HepG2 (cell line): ENCODE data around the gene SEPTIN10. TPM values are rescaled to one million over a fixed set of nuclear protein-coding genes. Genes with fewer than 3 reads are reported as not detected.

Experiments
- ATAC-seq: fragments of 200-7000 bp; cut with Tn5 transposase; 3 replicates; pipeline ENCODE4 v1.9.1; 2020; ENCODE audit warnings: mild to moderate bottlenecking, moderate library complexity
- BruUV-seq: library from RNA; stranded (reverse); fragments of 400-500 nt; replicated peaks from 2 replicates; lab custom pipeline; 2021; lab: Mats Ljungman, UMichigan
- CTCF ChIA-PET: fragments of 300-600 bp; formaldehyde crosslinking; extraction: SDS; loops from one replicate; lab custom pipeline; 2021; ENCODE audit warnings: low total read pairs, inconsistent platforms, low intra/inter-chr PET ratio; lab: Yijun Ruan, JAX
- POLR2A ChIA-PET: fragments of 350-600 bp; sonication (Branson Sonifier 250); formaldehyde crosslinking; loops from one replicate; lab custom pipeline; 2020; ENCODE audit warnings: antibody characterized with exemption, inconsistent platforms; lab: Yijun Ruan, JAX
- DNase-seq: peaks from one replicate; pipeline ENCODE4 v3.0.0-alpha.2; 2015; ENCODE audit warnings: low spot score
- FAIRE-seq: peaks from 3 replicates; lab custom pipeline; 2011; peaks lifted over from hg19 to GRCh38; lab: Jason Lieb, UNC
- H2AFZ ChIP-seq: one replicate; pipeline ENCODE4 v1.6.1; 2011; ENCODE audit warnings: low read length, inconsistent platforms
- H3K27ac ChIP-seq: fragments of 300-600 bp; 3 replicates; pipeline ENCODE4 v1.8.0; 2011; ENCODE audit warnings: mixed run types, mild to moderate bottlenecking, mixed read lengths, low read length, inconsistent platforms; ENCODE audit not compliant: insufficient read depth; ENCODE audit errors: extremely low read length
- H3K27me3 ChIP-seq, 2 experiments: fragments of 200-600 bp in 1 of 2; 2 replicates in 1 of 2; 3 replicates in 1 of 2; pipeline versions ENCODE4 v1.6.0 to v1.8.0; 2011; ENCODE audit warnings: low read length in 2 of 2, mild to moderate bottlenecking in 2 of 2, moderate library complexity in 2 of 2, inconsistent platforms in 1 of 2; ENCODE audit not compliant: insufficient read depth in 2 of 2, control insufficient read depth in 1 of 2
- H3K36me3 ChIP-seq, 2 experiments: fragments of 200-600 bp in 1 of 2; replicated peaks in 1 of 2; 2 replicates in 1 of 2; 3 replicates in 1 of 2; pipeline versions ENCODE4 v1.5.1 to v1.8.0; 2011; ENCODE audit warnings: low read length in 2 of 2, inconsistent platforms in 1 of 2; ENCODE audit not compliant: insufficient read depth in 2 of 2, control insufficient read depth in 1 of 2
- H3K4me1 ChIP-seq: 2 replicates; pipeline ENCODE4 v1.5.1; 2012; ENCODE audit warnings: low read length, inconsistent platforms; ENCODE audit not compliant: insufficient read depth
- H3K4me2 ChIP-seq: 2 replicates; pipeline ENCODE4 v1.6.0; 2011; ENCODE audit warnings: low read depth, low read length, inconsistent platforms
- H3K4me3 ChIP-seq, 3 experiments: fragments of 200-600 bp in 1 of 3; sonication (generic), shearing (Covaris generic) in 1 of 3; replicated peaks in 1 of 3; 2 replicates each; pipeline ENCODE4 v1.5.1; 2011 to 2016; ENCODE audit warnings: low read length in 3 of 3, inconsistent platforms in 2 of 3, low read depth in 2 of 3, mild to moderate bottlenecking in 2 of 3, control low read depth in 1 of 3, mixed read lengths in 1 of 3; ENCODE audit not compliant: insufficient read depth in 1 of 3
- H3K79me2 ChIP-seq: one replicate; pipeline ENCODE4 v1.6.1; 2011; ENCODE audit warnings: low read length, inconsistent platforms; ENCODE audit not compliant: insufficient read depth
- H3K9ac ChIP-seq: 2 replicates; pipeline ENCODE4 v1.6.0; 2011; ENCODE audit warnings: mild to moderate bottlenecking, low read depth, low read length, inconsistent platforms; ENCODE audit not compliant: insufficient read depth
- H3K9me3 ChIP-seq: 2 replicates; pipeline ENCODE4 v1.5.1; 2012; ENCODE audit warnings: mild to moderate bottlenecking, low read length
- H4K20me1 ChIP-seq: 2 replicates; pipeline ENCODE4 v1.6.0; 2011; ENCODE audit warnings: inconsistent platforms, mild to moderate bottlenecking, low read length, moderate library complexity; ENCODE audit not compliant: insufficient read depth
- HDAC6 ChIP-seq: fragments of 200-600 bp; sonication (generic); IDR thresholded peaks from 2 replicates; pipeline ENCODE4 v1.7.0; 2017; ENCODE audit warnings: mild to moderate bottlenecking, antibody characterized with exemption, low read length, low read depth
- MAFF ChIP-seq: IDR thresholded peaks from 2 replicates; pipeline ENCODE4 v1.6.1; 2011; ENCODE audit warnings: low read depth, low read length, improper control_type of control experiment
- MAFK ChIP-seq, 2 experiments: IDR thresholded peaks in 1 of 2; conservative IDR thresholded peaks in 1 of 2; 2 replicates each; pipeline ENCODE4 v1.6.1; 2011; ENCODE audit warnings: improper control_type of control experiment in 2 of 2, low read length in 2 of 2
- REL ChIP-seq: sonication (generic); formaldehyde crosslinking; conservative IDR thresholded peaks from 2 replicates; pipeline ENCODE4 v1.8.0; 2022; ENCODE audit warnings: mild to moderate bottlenecking, missing genetic modification reagents, moderate library complexity
- SMARCC2 ChIP-seq: fragments of 450-650 bp; IDR thresholded peaks from 2 replicates; pipeline ENCODE4 v1.6.1; 2017; ENCODE audit warnings: antibody characterized with exemption, mild to moderate bottlenecking
- ZNF121 ChIP-seq: sonication (generic); formaldehyde crosslinking; IDR thresholded peaks from 2 replicates; pipeline ENCODE4 v1.5.0; 2020; ENCODE audit warnings: mild to moderate bottlenecking, missing genetic modification reagents
- ZNF629 ChIP-seq: sonication (generic); formaldehyde crosslinking; conservative IDR thresholded peaks from 2 replicates; pipeline ENCODE4 v1.5.0; 2020; ENCODE audit warnings: missing genetic modification reagents
- ZNF790 ChIP-seq: sonication (generic); formaldehyde crosslinking; IDR thresholded peaks from 2 replicates; pipeline ENCODE4 v1.8.0; 2022; ENCODE audit warnings: missing genetic modification reagents, mild to moderate bottlenecking, borderline replicate concordance
- WGBS: methylation state at CpG from one replicate; pipeline ENCODE4 v1.1.6; 2017; ENCODE audit warnings: low lambda C conversion rate; 5-methylcytosine and 5-hydroxymethylcytosine counted together
- in situ Hi-C: cut with HindIII; loops from 2 replicates; pipeline ENCODE4 v1.10.0; 2017; ENCODE audit warnings: low pct_unique_long_range_greater_than_20kb; ENCODE audit not compliant: extremely low pct_ligation_motif_present
- intact Hi-C: fragments of 100-400 bp; cut with micrococcal nuclease; formaldehyde crosslinking; loops from one replicate; pipeline ENCODE4 v1.10.0; 2022; ENCODE audit not compliant: unreplicated experiment
- polyA plus RNA-seq, 8 experiments: library from polyadenylated mRNA; depleted of rRNA in 3 of 8; stranded (reverse) in 7 of 8; unstranded in 1 of 8; fragments of >200 nt; fragmentation: Illumina TruSeq in 4 of 8; extraction: Trizol in 4 of 8; gene quantifications; 2 replicates each; pipeline versions ENCODE4 v1.2.1 to v1.2.3, GENCODE V29; 2011 to 2016; ENCODE audit warnings: low read depth in 4 of 8, missing spikeins in 1 of 8, mixed read lengths in 1 of 8; ENCODE audit not compliant: insufficient read depth in 1 of 8
- total RNA-seq, 5 experiments: library from RNA; depleted of rRNA; stranded (reverse); fragments of >200 nt; fragmentation: Illumina TruSeq; extraction: Trizol; gene quantifications; 2 replicates each; pipeline ENCODE4 v1.2.3, GENCODE V29; 2016; ENCODE audit warnings: low read depth in 1 of 5

SEPTIN10 gene
- total and polyA plus RNA-seq, 2 of the 13 experiments (the other 11 are each of a cell fraction or from before 2014, with no cell fraction given), result 45.8 to 67.5 TPM

GRCh38 chr2:109604597-109604996 is 9.2 kb downstream of the SEPTIN10 start:
- ATAC-seq, result no peak
- no peak for FAIRE-seq
- Histone ChIP-seq H3K4me2 (no peak overlapping the region), H3K79me2 (peaks cover 90% of the 10 kb centered on the region), H3K36me3 (peaks cover 1 to 12% of the 10 kb centered on the region in 2 experiments; a peak in 4 of 5 replicates), H3K27me3 (no peaks in the 10 kb centered on the region), H3K4me3 (no peak overlapping the region), H3K9me3 (no peaks in the 10 kb centered on the region), H4K20me1 (peaks cover 8% of the 10 kb centered on the region; the same call in 1 of the 2 replicates), H3K9ac (no peak overlapping the region), H3K4me1 (peaks cover 43% of the 10 kb centered on the region)
- no TSS peak for BruUV-seq
- 94% methylated on average over 5 of the region's 5 CpGs for WGBS
- ChIA-PET CTCF (no interaction called here), POLR2A (interaction anchor here (1.0 to 1.6 kb wide), 3 partner anchors 9 to 86 kb away, joined by 3 to 4 read pairs (median 3); partner anchors contain the start of genes SEPTIN10 and SOWAHC)
- in situ Hi-C loops (loop anchor here (5.0 kb wide), 1 partner anchor 57 kb away; no protein-coding TSS in a partner anchor), intact Hi-C loops (no loop called here)
- no peak for DNase-seq
- TF ChIP-seq HDAC6 (no peak), SMARCC2 (no peak), REL (CRISPR knock-in tag) (no peak), MAFF (peak; percentile 80), MAFK (conservative IDR thresholded peaks at IDR 0.05 in 1 of 2, IDR thresholded peaks at IDR 0.05 in 1 of 2; ENCODE audit: low read length in 2 of 2) (peak; percentile 55 to 78)
- TF ChIP-seq, all 625 proteins: peak for 2
- Histone ChIP-seq H2AFZ (no peak overlapping the region), H3K27ac (no peak overlapping the region)

GRCh38 chr2:109602617-109603188 is 11.1 kb downstream of the SEPTIN10 start:
- Histone ChIP-seq H3K27me3 (no peaks in the 10 kb centered on the region), H2AFZ (no peak overlapping the region), H3K4me2 (no peak overlapping the region), H3K36me3 (peaks cover 3 to 11% of the 10 kb centered on the region in 2 experiments; a peak in 4 of 5 replicates), H3K4me3 (no peak overlapping the region), H3K4me1 (peaks cover 25% of the 10 kb centered on the region), H4K20me1 (peaks cover 6% of the 10 kb centered on the region; the same call in 1 of the 2 replicates), H3K9me3 (no peaks in the 10 kb centered on the region), H3K27ac (no peak overlapping the region), H3K79me2 (peaks cover 86% of the 10 kb centered on the region), H3K9ac (no peak overlapping the region)
- intact Hi-C loops (no loop called here), in situ Hi-C loops (loop anchor here (5.0 kb wide), 1 partner anchor 55 kb away; no protein-coding TSS in a partner anchor)
- ATAC-seq (no peak), DNase-seq (no peak), FAIRE-seq (no peak)
- 94% methylated on average over 3 of the region's 3 CpGs for WGBS
- ChIA-PET CTCF (no interaction called here), POLR2A (no interaction called here)
- peak; percentile 66 for TF ChIP-seq ZNF629
- peak; percentile 69 for TF ChIP-seq ZNF121 (CRISPR knock-in tag)
- no peak for TF ChIP-seq ZNF790 (CRISPR knock-in tag)
- no TSS peak for BruUV-seq
